ENCODE measurements around the gene ACBD6.

Gene ACBD6

GRCh38 chr1:180365039-180365438 is 137.3 kb downstream of the ACBD6 start:
- no peak for DNase-seq

- no peak for DNase-seq
Observed at GRCh38 chr1:180363246-180363995, 139.0 kb downstream of the ACBD6 start.

GRCh38 chr1:180360333-180361075 is 141.9 kb downstream of the ACBD6 start:
- DNase-seq: no peak

- peak; percentile 14 for DNase-seq
Observed at GRCh38 chr1:180358649-180359048, 143.7 kb downstream of the ACBD6 start.

- DNase-seq: no peak
Observed at GRCh38 chr1:180353945-180354344, 148.4 kb downstream of the ACBD6 start.

DNA sequence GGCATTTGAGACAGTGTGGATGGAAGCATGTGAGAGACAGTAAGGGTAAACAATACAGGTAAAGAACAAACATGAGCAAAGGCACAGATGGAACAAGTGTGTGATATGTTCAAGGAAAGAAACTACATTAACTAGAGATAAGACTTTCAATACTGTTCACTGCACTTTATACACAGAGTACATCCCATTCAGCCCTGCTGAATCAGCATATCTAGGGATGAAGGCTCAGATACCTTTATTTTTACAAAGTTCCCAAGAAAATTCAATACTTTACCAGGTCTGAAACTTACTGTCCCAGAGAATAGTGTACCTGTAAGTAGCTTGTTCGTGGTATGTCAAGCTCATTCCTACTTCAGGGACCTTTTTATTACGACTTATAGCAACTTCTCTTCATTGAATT is 149.8 kb downstream of the ACBD6 start:
- no peak for DNase-seq

DNA sequence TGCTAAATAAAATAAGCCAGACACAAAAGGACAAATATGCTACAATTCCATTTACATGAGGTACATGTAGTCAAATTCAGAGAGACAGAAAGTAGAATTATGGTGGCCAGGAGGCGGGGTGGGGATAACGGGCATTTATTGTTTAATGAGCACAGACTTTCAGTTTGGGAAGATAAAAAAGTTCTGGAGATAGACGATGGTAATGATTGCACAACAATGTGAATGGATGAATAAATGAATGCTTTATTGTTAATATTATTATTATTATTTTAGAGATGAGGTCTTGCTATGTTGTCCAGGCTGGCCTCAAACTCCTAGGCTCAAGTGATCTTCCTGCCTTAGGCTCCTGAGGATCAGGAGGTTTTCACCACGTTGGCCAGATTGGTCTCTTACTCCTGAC is 150.4 kb downstream of the ACBD6 start:
- DNase-seq: no peak

- DNase-seq: no peak
Observed at GRCh38 chr1:180345148-180345547, 157.2 kb downstream of the ACBD6 start.

DNA sequence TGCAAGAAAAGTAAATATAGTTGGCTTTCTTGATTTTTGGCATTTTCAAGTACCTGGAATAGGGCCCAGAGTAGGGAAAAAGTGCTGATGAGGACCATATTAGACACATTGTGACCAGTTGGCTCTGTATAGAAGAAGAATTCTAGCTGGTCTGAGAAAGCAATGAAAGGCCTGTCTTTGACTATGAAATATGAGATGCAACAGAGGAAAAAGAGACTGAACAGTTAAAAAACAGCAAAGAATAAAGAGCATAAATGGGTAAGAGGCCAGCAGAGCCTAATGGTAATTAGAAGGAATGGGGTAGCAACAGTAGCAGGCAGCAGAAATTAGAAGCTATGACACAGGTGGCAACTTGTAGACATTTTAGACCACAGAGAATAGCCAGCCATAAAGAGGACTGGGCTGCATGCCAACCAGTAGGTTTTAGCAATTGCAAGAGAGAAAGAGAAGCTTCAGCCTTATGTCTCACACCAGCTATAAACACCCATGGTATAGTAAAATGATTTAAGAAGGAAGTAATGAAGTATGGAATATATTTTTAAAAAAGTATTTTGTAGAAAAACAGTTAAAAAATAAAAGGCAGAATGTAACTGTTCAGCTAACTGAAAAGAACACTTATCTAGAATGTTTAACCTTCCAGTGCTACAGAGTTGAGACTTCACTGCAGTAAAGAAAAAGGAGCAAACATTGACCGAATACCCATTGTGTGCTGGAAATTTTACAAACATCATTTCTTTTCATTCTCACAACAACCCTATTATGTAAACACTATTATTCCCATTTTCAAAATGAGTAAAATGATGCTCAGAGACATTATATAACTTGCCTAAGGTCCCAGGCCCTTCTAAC is 158.2 kb downstream of the ACBD6 start:
- DNase-seq: peak; percentile 84

DNA sequence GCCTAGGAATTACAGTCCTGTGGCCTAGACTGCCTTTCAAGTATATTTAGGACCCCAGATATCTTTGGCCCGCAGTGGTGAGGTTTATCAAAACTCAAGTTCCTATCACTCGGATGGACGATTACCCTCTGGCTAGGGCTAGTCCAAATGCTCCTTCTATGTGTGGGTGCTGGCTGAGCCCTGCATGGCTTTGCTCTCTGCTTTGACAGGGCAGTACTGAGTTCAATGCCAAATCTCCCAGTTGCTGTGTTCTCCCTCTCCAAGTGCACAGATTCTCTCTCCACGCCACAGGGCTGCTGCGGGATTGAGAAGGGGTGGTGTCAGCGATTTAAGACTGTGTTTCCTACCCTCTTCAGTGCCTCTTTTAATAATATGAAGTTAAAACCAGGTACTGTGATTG is 175.3 kb downstream of the ACBD6 start:
- DNase-seq: no peak

DNA sequence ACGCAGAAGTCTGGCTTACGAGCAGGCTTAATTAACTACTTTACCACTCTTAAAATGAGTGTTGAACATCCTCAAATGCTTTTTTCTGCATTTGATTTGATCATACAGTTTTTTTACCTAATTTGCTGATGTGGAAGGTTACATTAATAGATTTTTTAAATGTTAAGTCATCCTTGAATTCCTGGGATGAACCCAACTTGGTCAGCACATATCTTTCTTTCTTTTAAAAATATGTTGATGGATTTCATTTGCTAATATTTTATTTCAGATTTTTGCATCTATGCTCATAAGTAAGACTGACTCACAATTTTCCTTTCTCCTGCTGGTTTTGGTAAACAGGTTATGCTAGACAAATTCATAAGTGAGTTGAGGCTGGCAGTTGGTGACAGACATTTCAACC is 189.5 kb downstream of the ACBD6 start:
- DNase-seq: no peak

- no peak for DNase-seq
Observed at GRCh38 chr1:180311011-180311730, 191.2 kb downstream of the ACBD6 start.

- no peak for DNase-seq
Observed at GRCh38 chr1:180310095-180310494, 192.3 kb downstream of the ACBD6 start.

GRCh38 chr1:180309338-180309737 is 193.0 kb downstream of the ACBD6 start:
- DNase-seq: no peak

DNA sequence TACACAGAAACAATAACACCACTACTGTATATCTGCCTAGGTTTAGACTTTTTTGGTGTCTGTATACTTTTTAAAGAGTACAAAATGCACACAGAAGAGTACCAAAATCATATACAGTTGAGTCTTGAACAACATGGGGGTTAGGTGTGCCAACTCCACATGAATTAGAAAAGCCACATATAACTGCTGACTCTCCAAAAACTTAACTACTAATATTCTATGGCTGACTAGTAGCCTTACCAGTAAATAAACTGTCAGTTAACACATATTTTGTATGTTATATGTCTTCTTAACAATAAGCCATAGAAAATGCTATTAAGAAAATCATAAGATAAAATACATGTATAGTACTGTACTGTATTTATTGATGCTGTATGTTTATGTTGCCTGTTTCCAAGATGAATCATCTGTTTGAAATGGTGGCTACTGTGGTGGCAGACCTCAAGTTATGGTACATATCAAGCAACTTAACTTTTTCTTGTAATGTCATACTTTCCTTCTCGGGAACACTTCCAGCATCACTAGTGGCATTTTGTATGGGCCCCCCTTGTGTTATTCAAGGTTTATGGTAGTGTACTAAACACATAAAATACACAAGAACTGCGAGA is 201.1 kb downstream of the ACBD6 start:
- no peak for DNase-seq

DNA sequence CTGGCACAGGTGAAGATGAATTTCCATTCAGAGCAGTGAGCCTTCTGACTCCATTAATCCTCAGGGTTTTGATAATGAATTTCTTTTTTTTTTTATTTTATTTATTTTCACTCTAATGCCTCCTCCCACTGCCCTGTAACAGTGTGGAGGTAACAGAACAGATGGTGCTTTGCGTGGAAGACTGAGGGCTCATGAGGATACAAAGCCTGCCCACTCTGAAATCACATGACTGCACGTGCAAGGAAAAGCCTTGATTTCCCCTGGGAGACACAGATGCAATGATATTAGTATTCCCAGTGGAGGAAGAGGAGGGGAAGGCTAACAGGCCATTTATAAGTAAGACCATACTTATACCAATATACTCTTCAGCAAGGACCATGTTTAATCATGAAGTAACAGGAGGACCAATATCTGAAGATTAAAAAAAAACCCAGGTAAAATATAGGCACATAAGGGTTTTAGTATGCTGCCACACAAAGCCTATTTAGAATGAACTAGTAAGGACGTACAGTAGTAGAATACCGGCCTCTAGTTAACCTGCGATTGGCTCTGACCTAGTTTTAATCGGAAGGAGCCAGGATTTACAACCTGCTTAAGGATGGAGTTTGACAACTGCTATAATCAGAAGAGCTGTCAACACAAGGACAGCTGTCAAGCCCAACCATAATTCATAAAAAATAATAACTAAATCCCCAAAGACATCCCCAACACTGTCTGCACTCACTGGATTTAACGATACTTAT is 202.7 kb downstream of the ACBD6 start:
- DNase-seq: no peak

- no peak for DNase-seq
Observed at GRCh38 chr1:180295999-180296398, 206.4 kb downstream of the ACBD6 start.

DNA sequence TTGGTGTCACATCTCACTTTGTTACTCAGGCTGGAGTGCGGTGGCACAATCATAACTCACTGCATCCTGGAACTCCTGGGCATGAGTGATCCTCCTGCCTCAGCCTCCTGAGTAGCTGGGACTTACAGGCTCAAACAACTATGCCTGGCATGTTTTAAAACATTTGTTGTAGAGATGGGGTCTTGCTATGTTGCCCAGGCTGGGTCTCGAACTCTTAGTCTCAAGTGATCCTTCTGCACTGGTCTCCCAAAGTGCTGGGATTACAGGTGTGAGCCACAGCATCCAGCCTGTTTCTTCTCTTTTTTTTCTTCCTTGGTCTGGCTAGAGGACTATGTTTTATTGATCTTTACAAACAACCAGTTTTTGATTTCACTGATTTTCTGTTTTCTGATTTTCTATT is 207.7 kb downstream of the ACBD6 start:
- DNase-seq: no peak

DNA sequence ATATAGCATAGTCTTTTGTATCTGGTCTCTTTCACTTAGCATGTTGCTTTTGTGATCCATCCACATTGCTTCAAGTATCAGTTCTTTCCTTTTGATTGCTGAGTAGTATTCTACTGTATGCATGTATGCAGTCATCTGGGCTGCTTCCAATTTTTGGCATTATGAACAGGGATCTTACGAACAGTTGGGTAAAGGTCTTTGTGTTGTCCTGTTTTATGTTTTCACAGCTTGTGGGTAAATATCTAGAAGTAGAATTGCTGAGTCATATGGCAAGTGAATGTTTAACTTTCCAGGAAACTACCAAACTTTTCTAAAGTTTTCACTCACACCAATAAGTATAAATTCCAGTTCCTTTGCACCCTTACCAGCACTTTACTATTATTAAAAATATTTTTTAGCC is 211.4 kb downstream of the ACBD6 start:
- DNase-seq: no peak

- DNase-seq: no peak
Observed at GRCh38 chr1:180290265-180291001, 211.9 kb downstream of the ACBD6 start.

GRCh38 chr1:180288940-180289339 is 213.4 kb downstream of the ACBD6 start:
- no peak for DNase-seq

All from SHP77 treated with DMSO at 0.1 percent for 48 hours (cell line).